DND-41 (cell line): ENCODE measurements around the gene GRID1.

Experiments
- EZH2 ChIP-seq: IDR thresholded peaks from 3 replicates; pipeline ENCODE4 v1.6.1; 2012; ENCODE audit warnings: borderline replicate concordance, low read depth, mild to moderate bottlenecking, moderate library complexity, low read length, inconsistent platforms; ENCODE audit not compliant: severe bottlenecking
- TF ChIP-seq, protein P1 (sequence below): IDR thresholded peaks from 2 replicates; pipeline ENCODE4 v1.5.1; 2012; ENCODE audit warnings: borderline replicate concordance, low read length, moderate library complexity, mild to moderate bottlenecking; ENCODE audit not compliant: poor library complexity, severe bottlenecking; ENCODE audit errors: extremely low read depth

DNA sequence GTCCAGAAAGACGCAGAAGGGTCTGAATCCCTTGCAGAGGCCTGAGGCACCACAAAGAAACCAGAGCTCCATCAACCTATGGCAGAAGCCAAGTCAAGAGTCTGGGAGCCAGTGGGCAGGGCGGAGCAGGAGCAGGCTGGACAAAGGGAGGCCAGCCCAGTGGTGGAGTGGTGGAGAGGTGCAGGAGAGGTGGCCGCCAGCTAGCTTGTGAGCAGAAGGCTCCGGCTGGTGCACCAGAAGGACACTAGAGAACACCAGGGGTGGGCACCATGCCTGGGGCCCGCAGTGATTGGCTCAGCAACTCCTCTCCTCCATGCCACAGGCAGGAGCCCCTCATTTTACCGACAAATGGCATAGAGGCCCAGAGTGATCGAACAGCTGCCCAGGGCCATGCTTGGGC, 186.6 kb downstream of the GRID1 start:
- TF ChIP-seq, protein P1, sequence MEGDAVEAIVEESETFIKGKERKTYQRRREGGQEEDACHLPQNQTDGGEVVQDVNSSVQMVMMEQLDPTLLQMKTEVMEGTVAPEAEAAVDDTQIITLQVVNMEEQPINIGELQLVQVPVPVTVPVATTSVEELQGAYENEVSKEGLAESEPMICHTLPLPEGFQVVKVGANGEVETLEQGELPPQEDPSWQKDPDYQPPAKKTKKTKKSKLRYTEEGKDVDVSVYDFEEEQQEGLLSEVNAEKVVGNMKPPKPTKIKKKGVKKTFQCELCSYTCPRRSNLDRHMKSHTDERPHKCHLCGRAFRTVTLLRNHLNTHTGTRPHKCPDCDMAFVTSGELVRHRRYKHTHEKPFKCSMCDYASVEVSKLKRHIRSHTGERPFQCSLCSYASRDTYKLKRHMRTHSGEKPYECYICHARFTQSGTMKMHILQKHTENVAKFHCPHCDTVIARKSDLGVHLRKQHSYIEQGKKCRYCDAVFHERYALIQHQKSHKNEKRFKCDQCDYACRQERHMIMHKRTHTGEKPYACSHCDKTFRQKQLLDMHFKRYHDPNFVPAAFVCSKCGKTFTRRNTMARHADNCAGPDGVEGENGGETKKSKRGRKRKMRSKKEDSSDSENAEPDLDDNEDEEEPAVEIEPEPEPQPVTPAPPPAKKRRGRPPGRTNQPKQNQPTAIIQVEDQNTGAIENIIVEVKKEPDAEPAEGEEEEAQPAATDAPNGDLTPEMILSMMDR: no peak
- no peak for TF ChIP-seq EZH2
